K562 (cell line): ENCODE results near the gene STXBP4. TPM values are rescaled to one million over a fixed set of nuclear protein-coding genes. Genes with fewer than 3 reads are reported as not detected.
A peak's percentile ranks its signal among the peaks of the same experiment; 100 is the strongest.

Experiments used
- ATF1 ChIP-seq, 2 experiments: fragments of 450-650 bp in 1 of 2; IDR thresholded peaks; 2 replicates each; pipeline ENCODE4 v1.6.1; 2016; ENCODE audit warnings: missing compliant biosample characterization in 1 of 2, missing genetic modification characterization in 1 of 2
- ERF ChIP-seq: fragments of 450-650 bp; formaldehyde crosslinking; IDR thresholded peaks from 2 replicates; pipeline ENCODE4 v1.4.0; 2020; ENCODE audit warnings: mild to moderate bottlenecking, mixed read lengths
- HDAC1 ChIP-seq, 2 experiments: fragments of 450-650 bp; IDR thresholded peaks; 2 replicates each; pipeline ENCODE4 v1.6.1; 2016 to 2017; ENCODE audit warnings: inconsistent platforms in 1 of 2, mild to moderate bottlenecking in 1 of 2, moderate library complexity in 1 of 2
- HLTF ChIP-seq: fragments of 450-650 bp; IDR thresholded peaks from 2 replicates; pipeline ENCODE4 v1.6.1; 2016
- MTA1 ChIP-seq: fragments of 450-650 bp; IDR thresholded peaks from 2 replicates; pipeline ENCODE4 v1.6.1; 2017; ENCODE audit warnings: borderline replicate concordance
- MTA2 ChIP-seq: fragments of 450-650 bp; IDR thresholded peaks from 2 replicates; pipeline ENCODE4 v1.6.1; 2016; ENCODE audit warnings: low read depth
- NFYB ChIP-seq: IDR thresholded peaks from 2 replicates; pipeline ENCODE4 v1.6.1; 2011; ENCODE audit warnings: mild to moderate bottlenecking, moderate library complexity; ENCODE audit not compliant: insufficient read length; ENCODE audit errors: extremely low read depth
- NR4A1 ChIP-seq, 2 experiments: fragments of 250-450 bp in 1 of 2; fragments of 450-650 bp in 1 of 2; sonication (Bioruptor Pico) in 1 of 2; IDR thresholded peaks; 2 replicates each; pipeline versions ENCODE4 v1.4.0 to v1.6.1; 2016 to 2020; ENCODE audit warnings: mild to moderate bottlenecking in 2 of 2, missing compliant biosample characterization in 1 of 2, missing genetic modification characterization in 1 of 2, moderate library complexity in 1 of 2
- PURB ChIP-seq: sonication (generic); formaldehyde crosslinking; IDR thresholded peaks from 2 replicates; pipeline ENCODE4 v1.9.0; 2021; ENCODE audit warnings: low read depth, mild to moderate bottlenecking, missing genetic modification reagents
- SRSF1 ChIP-seq: fragments of 200-400 bp; formaldehyde crosslinking; IDR thresholded peaks from 2 replicates; pipeline ENCODE4 v1.6.1; 2017; ENCODE audit warnings: mild to moderate bottlenecking, low read depth, low read length, moderate library complexity
- STAT5B ChIP-seq: fragments of 250-450 bp; sonication (Bioruptor Pico); IDR thresholded peaks from 2 replicates; pipeline ENCODE4 v1.8.0; 2021; ENCODE audit warnings: mild to moderate bottlenecking, inconsistent platforms
- TCF3 ChIP-seq: sonication (generic); formaldehyde crosslinking; IDR thresholded peaks from 2 replicates; pipeline ENCODE4 v1.4.0; 2020; ENCODE audit warnings: mild to moderate bottlenecking, missing genetic modification reagents
- ZNF507 ChIP-seq: conservative IDR thresholded peaks from 2 replicates; pipeline ENCODE4 v1.6.1; 2017; ENCODE audit warnings: missing genetic modification characterization, missing compliant biosample characterization
- ZNF764 ChIP-seq: fragments of 250-450 bp; sonication (Bioruptor Pico); IDR thresholded peaks from 2 replicates; pipeline ENCODE4 v1.4.0; 2020; ENCODE audit warnings: low read depth, mild to moderate bottlenecking, moderate library complexity
- ZNF830 ChIP-seq: fragments of 250-450 bp; sonication (Bioruptor Pico); IDR thresholded peaks from 2 replicates; pipeline ENCODE4 v1.5.0; 2021; ENCODE audit warnings: mild to moderate bottlenecking
- polyA plus RNA-seq, 8 experiments: library from polyadenylated mRNA; depleted of rRNA in 4 of 8; stranded (reverse) in 5 of 8; unstranded in 3 of 8; fragments of >200 nt; fragmentation: Nextera tagmentation in 2 of 8; fragmentation: Illumina TruSeq in 1 of 8; extraction: Ambion mirVana in 2 of 8; extraction: Trizol in 1 of 8; gene quantifications; 2 replicates each; pipeline versions ENCODE4 v1.2.1 to v1.2.3, GENCODE V29; 2011 to 2014; ENCODE audit warnings: inconsistent platforms in 1 of 8, missing spikeins in 1 of 8
- total RNA-seq, 7 experiments: library from RNA; depleted of rRNA in 6 of 7; stranded (reverse); fragments of >200 nt in 6 of 7; fragmentation: Illumina TruSeq in 2 of 7; extraction: Trizol in 2 of 7; gene quantifications; 2 replicates each; pipeline versions ENCODE4 v1.2.1 to v1.2.3, GENCODE V29; 2011 to 2021; ENCODE audit warnings: low replicate concordance in 1 of 7
- TF ChIP-seq, protein P1 (sequence below): IDR thresholded peaks from 2 replicates; pipeline ENCODE4 v1.6.1; 2014; ENCODE audit warnings: antibody characterized with exemption
- TF ChIP-seq, protein P2 (sequence below): fragments of 200-800 bp; sonication (Bioruptor generic); IDR thresholded peaks from 2 replicates; pipeline ENCODE4 v1.6.1; 2016; ENCODE audit warnings: missing genetic modification characterization, missing compliant biosample characterization
- TF ChIP-seq, protein P3 (sequence below): sonication (generic); formaldehyde crosslinking; IDR thresholded peaks from 2 replicates; pipeline ENCODE4 v1.8.0; 2023; ENCODE audit warnings: mild to moderate bottlenecking, missing genetic modification reagents

The STXBP4 gene
- total and polyA plus RNA-seq, 9 of the 15 experiments (the other 6 are each of a cell fraction or from before 2014, with no cell fraction given): 11.6 to 23.2 (median 18.5) TPM

DNA sequence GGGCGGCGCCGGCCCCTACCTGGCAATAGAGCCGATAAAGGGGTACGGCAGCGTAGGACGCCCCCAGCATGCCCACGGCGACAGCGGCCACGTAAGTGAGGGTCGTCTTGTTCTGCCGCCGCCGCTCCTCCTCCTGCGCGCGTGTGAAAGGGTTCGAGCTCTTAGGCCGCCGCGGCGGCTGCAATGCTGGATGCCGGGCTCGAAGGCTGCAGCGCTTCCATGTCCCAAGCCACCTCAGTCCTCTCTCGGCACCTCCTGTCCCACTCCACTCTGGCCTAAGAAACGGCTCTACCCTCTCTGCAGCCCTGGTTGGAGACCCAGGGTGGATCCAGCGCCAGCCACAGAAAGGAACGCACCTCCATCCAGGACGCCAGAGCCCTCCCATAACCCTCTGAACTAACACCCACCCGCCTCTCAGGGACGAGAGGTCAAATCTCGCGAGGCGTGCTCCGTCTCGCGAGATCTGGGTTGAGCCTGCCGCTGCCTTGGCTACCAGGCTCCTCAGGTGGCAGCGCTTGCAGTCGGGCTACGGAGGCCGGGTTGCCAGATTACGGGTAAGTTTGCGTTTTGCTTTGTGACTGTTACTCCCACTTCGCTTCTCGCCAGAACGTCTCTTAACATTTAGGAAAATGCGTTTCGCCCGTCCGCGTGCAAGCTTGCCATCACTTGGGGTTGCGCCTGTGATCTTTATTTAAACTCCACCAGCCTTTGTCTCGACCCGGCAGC is at the start of gene STXBP4, which contains the start of gene COX11 (continued):
- peak in 1 of 2 experiments; percentile 39; a peak in 1 of 4 replicates for TF ChIP-seq HDAC1 (IDR thresholded peaks at IDR 0.05)
- no peak for TF ChIP-seq STAT5B (CRISPR knock-in tag)
- no peak for TF ChIP-seq ZNF764
- TF ChIP-seq, protein P1, sequence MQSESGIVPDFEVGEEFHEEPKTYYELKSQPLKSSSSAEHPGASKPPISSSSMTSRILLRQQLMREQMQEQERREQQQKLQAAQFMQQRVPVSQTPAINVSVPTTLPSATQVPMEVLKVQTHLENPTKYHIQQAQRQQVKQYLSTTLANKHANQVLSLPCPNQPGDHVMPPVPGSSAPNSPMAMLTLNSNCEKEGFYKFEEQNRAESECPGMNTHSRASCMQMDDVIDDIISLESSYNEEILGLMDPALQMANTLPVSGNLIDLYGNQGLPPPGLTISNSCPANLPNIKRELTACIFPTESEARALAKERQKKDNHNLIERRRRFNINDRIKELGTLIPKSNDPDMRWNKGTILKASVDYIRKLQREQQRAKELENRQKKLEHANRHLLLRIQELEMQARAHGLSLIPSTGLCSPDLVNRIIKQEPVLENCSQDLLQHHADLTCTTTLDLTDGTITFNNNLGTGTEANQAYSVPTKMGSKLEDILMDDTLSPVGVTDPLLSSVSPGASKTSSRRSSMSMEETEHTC: no peak
- TF ChIP-seq ZNF507 (tag): no peak
- TF ChIP-seq ZNF830 (CRISPR knock-in tag): no peak
- TF ChIP-seq, protein P2, sequence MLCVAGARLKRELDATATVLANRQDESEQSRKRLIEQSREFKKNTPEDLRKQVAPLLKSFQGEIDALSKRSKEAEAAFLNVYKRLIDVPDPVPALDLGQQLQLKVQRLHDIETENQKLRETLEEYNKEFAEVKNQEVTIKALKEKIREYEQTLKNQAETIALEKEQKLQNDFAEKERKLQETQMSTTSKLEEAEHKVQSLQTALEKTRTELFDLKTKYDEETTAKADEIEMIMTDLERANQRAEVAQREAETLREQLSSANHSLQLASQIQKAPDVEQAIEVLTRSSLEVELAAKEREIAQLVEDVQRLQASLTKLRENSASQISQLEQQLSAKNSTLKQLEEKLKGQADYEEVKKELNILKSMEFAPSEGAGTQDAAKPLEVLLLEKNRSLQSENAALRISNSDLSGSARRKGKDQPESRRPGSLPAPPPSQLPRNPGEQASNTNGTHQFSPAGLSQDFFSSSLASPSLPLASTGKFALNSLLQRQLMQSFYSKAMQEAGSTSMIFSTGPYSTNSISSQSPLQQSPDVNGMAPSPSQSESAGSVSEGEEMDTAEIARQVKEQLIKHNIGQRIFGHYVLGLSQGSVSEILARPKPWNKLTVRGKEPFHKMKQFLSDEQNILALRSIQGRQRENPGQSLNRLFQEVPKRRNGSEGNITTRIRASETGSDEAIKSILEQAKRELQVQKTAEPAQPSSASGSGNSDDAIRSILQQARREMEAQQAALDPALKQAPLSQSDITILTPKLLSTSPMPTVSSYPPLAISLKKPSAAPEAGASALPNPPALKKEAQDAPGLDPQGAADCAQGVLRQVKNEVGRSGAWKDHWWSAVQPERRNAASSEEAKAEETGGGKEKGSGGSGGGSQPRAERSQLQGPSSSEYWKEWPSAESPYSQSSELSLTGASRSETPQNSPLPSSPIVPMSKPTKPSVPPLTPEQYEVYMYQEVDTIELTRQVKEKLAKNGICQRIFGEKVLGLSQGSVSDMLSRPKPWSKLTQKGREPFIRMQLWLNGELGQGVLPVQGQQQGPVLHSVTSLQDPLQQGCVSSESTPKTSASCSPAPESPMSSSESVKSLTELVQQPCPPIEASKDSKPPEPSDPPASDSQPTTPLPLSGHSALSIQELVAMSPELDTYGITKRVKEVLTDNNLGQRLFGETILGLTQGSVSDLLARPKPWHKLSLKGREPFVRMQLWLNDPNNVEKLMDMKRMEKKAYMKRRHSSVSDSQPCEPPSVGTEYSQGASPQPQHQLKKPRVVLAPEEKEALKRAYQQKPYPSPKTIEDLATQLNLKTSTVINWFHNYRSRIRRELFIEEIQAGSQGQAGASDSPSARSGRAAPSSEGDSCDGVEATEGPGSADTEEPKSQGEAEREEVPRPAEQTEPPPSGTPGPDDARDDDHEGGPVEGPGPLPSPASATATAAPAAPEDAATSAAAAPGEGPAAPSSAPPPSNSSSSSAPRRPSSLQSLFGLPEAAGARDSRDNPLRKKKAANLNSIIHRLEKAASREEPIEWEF: no peak
- TF ChIP-seq MTA1: no peak
- TF ChIP-seq HLTF: no peak
- no peak for TF ChIP-seq NR4A1 (CRISPR knock-in tag; IDR thresholded peaks at IDR 0.05)
- TF ChIP-seq NR4A1 (tag; IDR thresholded peaks at IDR 0.05): no peak
- TF ChIP-seq ERF (CRISPR knock-in tag): 0 out of 2 replicates have a peak, but pooled peaks have one; percentile 31
- no peak for TF ChIP-seq SRSF1
- TF ChIP-seq, protein P3, sequence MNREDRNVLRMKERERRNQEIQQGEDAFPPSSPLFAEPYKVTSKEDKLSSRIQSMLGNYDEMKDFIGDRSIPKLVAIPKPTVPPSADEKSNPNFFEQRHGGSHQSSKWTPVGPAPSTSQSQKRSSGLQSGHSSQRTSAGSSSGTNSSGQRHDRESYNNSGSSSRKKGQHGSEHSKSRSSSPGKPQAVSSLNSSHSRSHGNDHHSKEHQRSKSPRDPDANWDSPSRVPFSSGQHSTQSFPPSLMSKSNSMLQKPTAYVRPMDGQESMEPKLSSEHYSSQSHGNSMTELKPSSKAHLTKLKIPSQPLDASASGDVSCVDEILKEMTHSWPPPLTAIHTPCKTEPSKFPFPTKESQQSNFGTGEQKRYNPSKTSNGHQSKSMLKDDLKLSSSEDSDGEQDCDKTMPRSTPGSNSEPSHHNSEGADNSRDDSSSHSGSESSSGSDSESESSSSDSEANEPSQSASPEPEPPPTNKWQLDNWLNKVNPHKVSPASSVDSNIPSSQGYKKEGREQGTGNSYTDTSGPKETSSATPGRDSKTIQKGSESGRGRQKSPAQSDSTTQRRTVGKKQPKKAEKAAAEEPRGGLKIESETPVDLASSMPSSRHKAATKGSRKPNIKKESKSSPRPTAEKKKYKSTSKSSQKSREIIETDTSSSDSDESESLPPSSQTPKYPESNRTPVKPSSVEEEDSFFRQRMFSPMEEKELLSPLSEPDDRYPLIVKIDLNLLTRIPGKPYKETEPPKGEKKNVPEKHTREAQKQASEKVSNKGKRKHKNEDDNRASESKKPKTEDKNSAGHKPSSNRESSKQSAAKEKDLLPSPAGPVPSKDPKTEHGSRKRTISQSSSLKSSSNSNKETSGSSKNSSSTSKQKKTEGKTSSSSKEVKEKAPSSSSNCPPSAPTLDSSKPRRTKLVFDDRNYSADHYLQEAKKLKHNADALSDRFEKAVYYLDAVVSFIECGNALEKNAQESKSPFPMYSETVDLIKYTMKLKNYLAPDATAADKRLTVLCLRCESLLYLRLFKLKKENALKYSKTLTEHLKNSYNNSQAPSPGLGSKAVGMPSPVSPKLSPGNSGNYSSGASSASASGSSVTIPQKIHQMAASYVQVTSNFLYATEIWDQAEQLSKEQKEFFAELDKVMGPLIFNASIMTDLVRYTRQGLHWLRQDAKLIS: no peak
- TF ChIP-seq PURB: no peak
- TF ChIP-seq MTA2: no peak
- TF ChIP-seq TCF3 (CRISPR knock-in tag): no peak
- TF ChIP-seq ATF1 (CRISPR knock-in tag; IDR thresholded peaks at IDR 0.05): no peak
- TF ChIP-seq ATF1 (tag; IDR thresholded peaks at IDR 0.05): peak; percentile 26; the same call in 1 of the 2 replicates
- TF ChIP-seq NFYB: no peak
